HS-27A (cell line): ENCODE data around the gene ZNF121.

Experiments used
- DNase-seq: peaks from one replicate; pipeline ENCODE4 v3.0.0-alpha.2; 2012; ENCODE audit warnings: low read depth, missing footprints

ZNF121 gene

GRCh38 chr19:9538183-9539058 lies 45.9 kb downstream of the ZNF121 start, which contains the start of gene ZNF426:
ZNF426 (minus strand) TSS chr19:9538645; CDS start chr19:9536232, 2,413 bp downstream.
- DNase-seq: peak; percentile 36

GRCh38 chr19:9535934-9536333 lies 48.4 kb downstream of the ZNF121 start:
- no peak for DNase-seq

- no peak for DNase-seq
These were observed 52.4 kb downstream of the ZNF121 start for GRCh38 chr19:9531933-9532332.

- no peak for DNase-seq
These were observed 55.5 kb downstream of the ZNF121 start for GRCh38 chr19:9528757-9529336.

GRCh38 chr19:9523885-9524474 lies 60.3 kb downstream of the ZNF121 start:
- DNase-seq: no peak
